GM19351 (cell line): ENCODE results near the gene TP53.

Source experiments
- ATAC-seq: cut with Tn5 transposase; IDR thresholded peaks from one replicate; pipeline ENCODE4 v1.9.1; 2021; ENCODE audit warnings: mild to moderate bottlenecking, moderate library complexity; ENCODE audit not compliant: unreplicated experiment

TP53 gene

GRCh38 chr17:7707446-7707845 lies 20.2 kb upstream of the TP53 start:
- no peak for ATAC-seq

GRCh38 chr17:7706631-7707354 lies 19.5 kb upstream of the TP53 start:
- no peak for ATAC-seq

- no peak for ATAC-seq
Measured at GRCh38 chr17:7705269-7706255, 18.3 kb upstream of the TP53 start.

- no peak for ATAC-seq
Measured at GRCh38 chr17:7704601-7705268, 17.4 kb upstream of the TP53 start, which contains the start of gene EFNB3. Gene EFNB3, plus strand, starts transcription at chr17:7705202. Its CDS starts 397 bp downstream, at chr17:7705599.

GRCh38 chr17:7703584-7704479 lies 16.5 kb upstream of the TP53 start:
- no peak for ATAC-seq

- ATAC-seq = no peak
Measured at GRCh38 chr17:7702776-7703175, 15.5 kb upstream of the TP53 start.

- ATAC-seq = no peak
Measured at GRCh38 chr17:7701681-7702080, 14.4 kb upstream of the TP53 start.

- no peak for ATAC-seq
Measured at GRCh38 chr17:7700510-7700909, 13.2 kb upstream of the TP53 start.

- no peak for ATAC-seq
Measured at GRCh38 chr17:7697828-7698588, 10.7 kb upstream of the TP53 start.

GRCh38 chr17:7695586-7695985 lies 8.3 kb upstream of the TP53 start:
- no peak for ATAC-seq

- no peak for ATAC-seq
Measured at GRCh38 chr17:7688808-7689316, 1.6 kb upstream of the TP53 start.

- ATAC-seq = peak; percentile 65
Measured at GRCh38 chr17:7687908-7688807, 868 bp upstream of the TP53 start, which contains the start of gene WRAP53. Gene WRAP53, plus strand, starts transcription at chr17:7688477. Its CDS starts 172 bp downstream, at chr17:7688649.

GRCh38 chr17:7686222-7687071 lies 843 bp downstream of the TP53 start:
- ATAC-seq = no peak

GRCh38 chr17:7685533-7686221 lies 1.6 kb downstream of the TP53 start:
- no peak for ATAC-seq

GRCh38 chr17:7684851-7685532 lies 2.3 kb downstream of the TP53 start:
- no peak for ATAC-seq
